ENCODE measurements around the gene LRRC2.
A peak's percentile ranks its signal among the peaks of the same experiment; 100 is the strongest.
"Not testable (repeated sequence)": the region's sequence is repeated elsewhere in the genome, so short reads cannot be mapped to it uniquely, and the experiment has no call there.

Gene LRRC2

DNA sequence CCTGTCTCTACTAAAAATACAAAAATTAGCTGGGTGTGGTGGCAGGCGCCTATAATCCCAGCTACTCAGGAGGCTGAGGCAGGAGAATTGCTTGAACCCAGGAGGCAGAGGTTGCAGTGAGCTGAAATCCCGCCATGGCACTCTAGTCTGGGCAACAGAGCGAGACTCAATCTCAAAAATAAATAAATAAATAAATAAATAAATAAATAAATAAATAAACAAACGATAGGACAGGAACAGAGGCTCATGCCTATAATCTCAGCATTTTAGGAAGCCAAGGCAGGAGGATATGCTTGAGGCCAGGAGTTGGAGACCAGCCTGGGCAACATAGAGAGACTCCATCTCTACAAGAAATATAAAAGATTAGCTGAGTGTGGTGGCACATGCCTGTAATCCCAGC, 43.9 kb downstream of the LRRC2 start:
- not testable (repeated sequence) for DNase-seq

GRCh38 chr3:46521096-46521495, 45.0 kb downstream of the LRRC2 start:
- DNase-seq, result no peak

- no peak for DNase-seq
Observed at GRCh38 chr3:46520531-46520930, 45.6 kb downstream of the LRRC2 start.

DNA sequence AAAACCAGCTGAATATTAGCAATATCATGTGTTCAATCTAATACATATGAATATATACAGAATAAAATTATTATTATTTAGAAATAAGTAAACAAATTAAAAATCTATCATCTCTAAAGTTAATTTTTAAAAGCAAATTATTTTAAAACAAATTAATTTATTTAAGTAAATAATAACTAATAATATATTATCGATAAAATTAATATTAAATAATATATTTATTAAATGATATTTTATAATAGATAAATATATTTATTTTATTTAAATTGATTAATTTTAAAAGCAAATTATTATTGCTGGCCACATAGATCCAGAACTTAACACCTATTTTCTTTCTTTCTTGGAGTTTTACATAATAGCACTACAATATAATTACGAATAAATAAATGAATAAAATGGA, 46.1 kb downstream of the LRRC2 start:
- DNase-seq, result no peak

GRCh38 chr3:46517784-46518181, 48.3 kb downstream of the LRRC2 start:
- no peak for DNase-seq

- no peak for DNase-seq
Observed at GRCh38 chr3:46517016-46517783, 48.9 kb downstream of the LRRC2 start.

DNA sequence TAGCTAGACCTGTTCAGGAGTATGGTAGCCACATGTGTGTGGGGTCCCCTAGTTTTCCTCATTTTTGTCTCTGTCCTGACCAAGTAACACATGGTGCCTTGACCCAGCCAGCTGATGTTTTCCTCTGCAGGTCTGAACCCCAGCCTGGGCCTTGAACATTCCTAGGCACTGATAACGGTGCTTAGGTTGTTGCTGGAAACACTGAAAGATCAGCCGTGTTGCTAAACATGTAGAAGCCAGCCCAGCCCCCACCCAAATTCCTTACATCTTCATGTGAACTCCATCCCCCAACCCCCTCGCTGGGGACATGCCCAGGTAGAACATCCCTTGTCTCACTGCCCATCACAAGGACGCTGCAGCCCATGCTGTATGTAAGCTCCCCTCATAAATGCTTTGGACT, 49.6 kb downstream of the LRRC2 start:
- DNase-seq, result no peak

GRCh38 chr3:46512191-46512749, 53.8 kb downstream of the LRRC2 start:
- DNase-seq, result peak in 1 of 2 experiments; percentile 24

- no peak for DNase-seq
Observed at GRCh38 chr3:46509661-46510187, 56.4 kb downstream of the LRRC2 start.

- DNase-seq, result peak; percentile 37 to 79
Observed at GRCh38 chr3:46508850-46509591, 57.1 kb downstream of the LRRC2 start.

GRCh38 chr3:46506526-46506925, 59.6 kb downstream of the LRRC2 start:
- DNase-seq, result no peak

- no peak for DNase-seq
Observed at GRCh38 chr3:46505953-46506352, 60.1 kb downstream of the LRRC2 start.

DNA sequence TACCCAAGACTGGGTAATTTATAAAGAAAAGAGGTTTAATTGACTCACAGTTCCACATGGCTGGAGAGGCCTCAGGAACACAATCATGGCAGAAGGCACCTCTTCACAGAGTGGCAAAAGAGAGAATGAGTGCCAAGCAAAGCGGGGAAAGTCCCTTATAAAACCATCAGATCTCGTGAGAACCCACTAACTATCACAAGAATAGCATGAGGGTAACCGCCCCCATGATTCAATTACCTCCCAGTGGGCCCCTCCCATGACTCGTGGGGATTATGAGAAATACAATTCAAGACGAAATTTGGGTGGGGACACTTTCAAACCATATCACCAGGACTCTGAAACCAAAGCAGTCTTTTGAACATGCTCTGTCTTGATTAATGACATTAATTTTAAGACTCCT, 61.3 kb downstream of the LRRC2 start:
- no peak for DNase-seq

DNA sequence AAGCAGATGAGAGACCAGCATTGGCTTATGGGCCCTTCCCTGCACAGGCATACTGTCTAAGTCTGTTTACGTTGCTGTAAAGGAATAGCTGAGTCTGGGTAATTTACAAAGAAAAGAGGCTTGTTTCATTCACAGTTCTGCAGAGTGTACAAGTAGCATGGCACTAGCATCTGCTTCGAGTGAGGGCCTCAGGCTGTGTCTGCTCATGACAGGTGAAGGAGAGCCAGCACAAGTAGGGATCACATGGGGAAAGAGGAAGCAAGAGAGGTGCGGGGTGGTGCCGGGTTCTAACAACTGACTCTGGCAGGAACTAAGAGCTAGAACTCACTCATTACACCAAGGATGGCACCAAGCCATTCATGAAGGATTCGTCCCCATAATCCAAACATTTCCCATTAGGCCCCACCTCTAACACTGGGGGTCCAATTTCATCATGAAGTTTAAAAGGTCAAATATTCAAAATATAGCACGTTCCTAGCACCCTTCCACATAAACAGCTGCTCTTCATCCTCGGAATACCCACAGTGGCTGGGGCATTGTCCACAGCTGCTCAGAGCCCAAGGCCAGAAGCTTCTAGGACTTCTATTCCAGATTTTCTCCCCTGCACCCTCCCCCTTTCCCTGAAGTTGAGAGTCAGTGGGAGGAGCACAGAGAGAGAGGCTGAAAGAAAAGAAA, 62.8 kb downstream of the LRRC2 start:
- DNase-seq, result no peak

GRCh38 chr3:46501702-46502101, 64.4 kb downstream of the LRRC2 start:
- no peak for DNase-seq

- DNase-seq, result no peak
Observed at GRCh38 chr3:46500656-46501635, 65.2 kb downstream of the LRRC2 start.

- no peak for DNase-seq
Observed at GRCh38 chr3:46498916-46499519, 67.1 kb downstream of the LRRC2 start.

DNA sequence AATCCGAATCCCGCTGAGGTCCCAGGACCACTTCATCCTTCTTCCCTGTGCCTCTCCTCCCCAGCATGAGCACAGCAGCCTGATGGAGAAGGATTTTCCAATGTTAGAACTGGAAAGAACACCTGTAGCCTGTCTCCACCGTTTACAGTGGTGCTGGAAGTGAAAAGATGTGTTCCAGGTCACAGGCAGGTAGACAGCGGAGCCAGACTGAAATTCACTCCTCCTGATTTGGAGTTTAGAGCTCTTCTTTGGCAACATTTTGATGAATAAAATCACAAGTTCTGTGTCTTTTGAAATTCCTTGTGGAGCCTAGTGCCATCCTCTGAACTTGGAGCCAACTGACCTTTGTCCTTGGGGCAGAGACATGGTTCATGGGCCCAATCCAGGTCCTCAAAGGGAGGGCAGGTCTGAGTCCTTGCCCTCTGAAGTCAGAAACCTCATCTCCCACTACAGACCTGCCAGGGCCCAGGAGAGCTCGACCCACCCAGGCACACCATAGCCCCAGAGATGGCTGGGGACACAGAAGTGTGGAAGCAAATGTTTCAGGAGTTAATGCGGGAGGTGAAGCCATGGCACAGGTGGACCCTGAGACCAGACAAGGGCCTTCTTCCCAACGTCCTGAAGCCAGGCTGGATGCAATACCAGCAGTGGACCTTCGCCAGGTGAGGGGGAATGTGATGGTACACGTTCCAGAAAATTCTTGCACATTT, 68.4 kb downstream of the LRRC2 start, which contains the start of gene RTP3:
RTP3 (plus strand) TSS at position 421 of the 710 bp plus-strand sequence; CDS start at position 508, 87 bp downstream.
- no peak for DNase-seq

DNA sequence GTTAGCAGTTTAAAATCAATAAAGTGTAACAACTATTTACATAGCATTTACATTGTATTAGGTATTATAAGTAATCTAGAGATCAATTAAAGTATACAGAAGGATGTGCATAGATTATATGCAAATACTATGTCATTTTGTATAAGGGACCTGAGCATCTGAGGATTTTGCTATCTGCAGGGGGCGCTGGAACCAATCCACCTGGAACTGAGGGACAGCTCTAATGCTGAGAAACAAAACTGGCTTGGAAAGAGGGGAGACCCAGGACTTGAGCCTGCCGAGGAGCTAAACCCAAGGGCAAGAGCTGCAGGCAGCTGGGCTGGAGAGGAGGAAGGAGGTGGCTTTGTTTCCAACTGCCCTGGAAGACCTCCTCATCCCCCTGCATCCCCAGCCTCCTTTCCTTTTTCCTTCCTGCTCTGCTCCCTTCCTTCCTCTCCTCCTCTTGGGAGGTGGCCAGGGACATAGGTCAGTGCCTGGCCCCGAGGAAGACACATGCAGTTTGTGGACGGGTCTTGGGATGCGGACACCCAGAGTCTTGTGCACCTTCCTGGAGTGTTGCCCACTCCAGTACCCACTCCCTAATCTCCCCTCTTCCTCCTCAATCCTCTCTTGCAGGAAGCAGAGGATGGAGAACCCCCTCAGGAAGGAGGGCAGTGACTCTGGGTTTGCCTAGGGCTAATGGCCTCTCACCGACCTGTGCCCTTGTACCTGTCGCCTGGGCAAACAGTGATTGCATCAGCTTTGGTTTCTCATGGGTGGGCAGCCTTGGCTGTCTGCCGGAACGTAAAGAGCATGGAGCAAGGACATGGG, 69.2 kb downstream of the LRRC2 start:
- peak in 1 of 2 experiments; percentile 34 for DNase-seq
